HEK293 (cell line): ENCODE data around the gene GALNT2.

Experiments used
- CTCF ChIA-PET: fragments of 350-600 bp; formaldehyde crosslinking; extraction: SDS; loops from one replicate; lab custom pipeline; 2021; ENCODE audit warnings: antibody characterized with exemption; lab: Yijun Ruan, JAX
- POLR2A ChIA-PET: fragments of 300-600 bp; formaldehyde crosslinking; extraction: SDS; loops from one replicate; lab custom pipeline; 2020; ENCODE audit warnings: antibody characterized with exemption, inconsistent platforms; lab: Yijun Ruan, JAX
- H3K27ac ChIP-seq: fragments of 200-500 bp; sonication (Bioruptor generic); 2 replicates; pipeline ENCODE4 v1.5.1; 2014; ENCODE audit warnings: low read depth, low read length, control low read depth, inconsistent platforms; ENCODE audit errors: extremely low read depth
- H3K36me3 ChIP-seq, 2 experiments: fragments of 200-500 bp in 1 of 2; sonication (Bioruptor generic) in 1 of 2; 1 replicate in 1 of 2; 2 replicates in 1 of 2; pipeline ENCODE4 v1.5.1; 2014 to 2017; ENCODE audit warnings: inconsistent platforms in 2 of 2, low read length in 2 of 2; ENCODE audit not compliant: control insufficient read depth in 2 of 2, insufficient read depth in 1 of 2
- H3K4me1 ChIP-seq: fragments of 200-500 bp; sonication (Bioruptor generic); 2 replicates; pipeline ENCODE4 v1.5.1; 2014; ENCODE audit warnings: mild to moderate bottlenecking, low read length, inconsistent platforms; ENCODE audit not compliant: control insufficient read depth, insufficient read depth
- H3K4me3 ChIP-seq: 2 replicates; pipeline ENCODE4 v1.5.1; 2011; ENCODE audit warnings: low read depth, mild to moderate bottlenecking, control low read depth, low read length, moderate library complexity
- H3K9me3 ChIP-seq: fragments of 200-500 bp; sonication (Bioruptor generic); 2 replicates; pipeline ENCODE4 v1.5.1; 2014; ENCODE audit warnings: low read depth, low read length, inconsistent platforms; ENCODE audit not compliant: control insufficient read depth, insufficient read depth
- PBX3 ChIP-seq: sonication (generic); formaldehyde crosslinking; IDR thresholded peaks from 2 replicates; pipeline ENCODE4 v1.8.1; 2022; ENCODE audit warnings: mild to moderate bottlenecking, moderate library complexity, missing genetic modification reagents
- PRDM10 ChIP-seq: fragments of 450-650 bp; formaldehyde crosslinking; IDR thresholded peaks from 2 replicates; pipeline ENCODE4 v1.5.1; 2016; ENCODE audit warnings: missing biosample characterization, missing genetic modification characterization
- SP2 ChIP-seq: fragments of 450-650 bp; formaldehyde crosslinking; IDR thresholded peaks from 2 replicates; pipeline ENCODE4 v1.5.1; 2016; ENCODE audit warnings: missing biosample characterization, missing genetic modification characterization
- TSHZ1 ChIP-seq: fragments of 450-650 bp; formaldehyde crosslinking; IDR thresholded peaks from 2 replicates; pipeline ENCODE4 v1.5.1; 2016; ENCODE audit warnings: missing biosample characterization, missing genetic modification characterization, borderline replicate concordance
- ZBTB8A ChIP-seq: fragments of 450-650 bp; formaldehyde crosslinking; IDR thresholded peaks from 2 replicates; pipeline ENCODE4 v1.5.1; 2016; ENCODE audit warnings: missing biosample characterization, missing genetic modification characterization
- ZNF121 ChIP-seq: fragments of 450-650 bp; formaldehyde crosslinking; IDR thresholded peaks from 2 replicates; pipeline ENCODE4 v1.5.1; 2016; ENCODE audit warnings: missing biosample characterization, missing genetic modification characterization
- ZNF16 ChIP-seq: fragments of 450-650 bp; formaldehyde crosslinking; IDR thresholded peaks from 2 replicates; pipeline ENCODE4 v1.5.1; 2016; ENCODE audit warnings: low read depth, missing biosample characterization, missing genetic modification characterization
- ZNF518A ChIP-seq: fragments of 450-650 bp; formaldehyde crosslinking; conservative IDR thresholded peaks from 2 replicates; pipeline ENCODE4 v1.5.1; 2016; ENCODE audit warnings: low read depth, missing biosample characterization, missing genetic modification characterization
- ZNF560 ChIP-seq: fragments of 450-650 bp; formaldehyde crosslinking; IDR thresholded peaks from 2 replicates; pipeline ENCODE4 v1.5.1; 2017; ENCODE audit warnings: missing biosample characterization, missing genetic modification characterization, borderline replicate concordance
- ZNF677 ChIP-seq: fragments of 450-650 bp; IDR thresholded peaks from 2 replicates; pipeline ENCODE4 v1.5.0; 2018; ENCODE audit warnings: missing biosample characterization, mild to moderate bottlenecking, missing genetic modification characterization, moderate library complexity
- ZNF777 ChIP-seq: fragments of 450-650 bp; formaldehyde crosslinking; IDR thresholded peaks from 2 replicates; pipeline ENCODE4 v1.5.1; 2017; ENCODE audit warnings: missing biosample characterization, missing genetic modification characterization, borderline replicate concordance

The GALNT2 gene

GRCh38 chr1:230186874-230187273 is 119.8 kb downstream of the GALNT2 start:
- TF ChIP-seq ZNF16 (tag by site-specific recombination) (no peak), PRDM10 (no peak), ZNF677 (tag by site-specific recombination) (no peak), ZNF518A (tag by site-specific recombination) (no peak), ZNF777 (tag by site-specific recombination) (no peak), ZNF121 (tag by site-specific recombination) (no peak), TSHZ1 (tag by site-specific recombination) (no peak)
- ChIA-PET CTCF (interaction anchor here (0.6 to 1.2 kb wide), 3 partner anchors 15 to 258 kb away, joined by 3 read pairs; no protein-coding TSS in a partner anchor), POLR2A (interaction anchor here (0.6 kb wide), 1 partner anchor 352 kb away, joined by 3 read pairs; no protein-coding TSS in a partner anchor)
- Histone ChIP-seq H3K4me3 (no peak overlapping the region), H3K9me3 (no peaks in the 10 kb centered on the region), H3K4me1 (peaks cover 22% of the 10 kb centered on the region), H3K36me3 (peaks cover 0 to 3% of the 10 kb centered on the region in 2 experiments; a peak in 1 of 3 replicates), H3K27ac (no peak overlapping the region)

GRCh38 chr1:230187290-230187689 is 120.3 kb downstream of the GALNT2 start:
- H3K9me3 ChIP-seq = no peaks in the 10 kb centered on the region
- peaks cover 0 to 3% of the 10 kb centered on the region in 2 experiments; a peak in 1 of 3 replicates for H3K36me3 ChIP-seq
- peaks cover 22% of the 10 kb centered on the region for H3K4me1 ChIP-seq
- no peak overlapping the region for H3K4me3 ChIP-seq
- TF ChIP-seq PBX3 (CRISPR knock-in tag) = no peak
- TF ChIP-seq ZNF560 (tag by site-specific recombination) = no peak
- no peak for TF ChIP-seq ZBTB8A (tag by site-specific recombination)
- TF ChIP-seq SP2 (tag by site-specific recombination) = no peak
- TF ChIP-seq, all 188 proteins: peak for 0
- no peak overlapping the region for H3K27ac ChIP-seq
- ChIA-PET POLR2A (no interaction called here), CTCF (interaction anchor here (0.6 kb wide), 2 partner anchors 15 to 258 kb away, joined by 3 read pairs; no protein-coding TSS in a partner anchor)
